HEK293T (cell line): ENCODE data around the gene CDH13.

ENCODE experiments used
- CTCF ChIA-PET: fragments of 350-600 bp; formaldehyde crosslinking; extraction: SDS; loops from one replicate; lab custom pipeline; 2021; ENCODE audit warnings: antibody characterized with exemption, inconsistent platforms; lab: Yijun Ruan, JAX
- POLR2A ChIA-PET: fragments of 350-600 bp; formaldehyde crosslinking; extraction: SDS; loops from one replicate; lab custom pipeline; 2020; ENCODE audit warnings: antibody characterized with exemption, inconsistent platforms; lab: Yijun Ruan, JAX
- DNase-seq: peaks from one replicate; pipeline ENCODE4 v3.0.0; 2012; ENCODE audit warnings: mixed read lengths; ENCODE audit errors: extremely low spot score
- ARNT ChIP-seq: fragments of 450-650 bp; IDR thresholded peaks from 2 replicates; pipeline ENCODE4 v1.6.1; 2017; ENCODE audit warnings: mild to moderate bottlenecking
- BHLHE40 ChIP-seq: fragments of 450-650 bp; IDR thresholded peaks from 2 replicates; pipeline ENCODE4 v1.6.1; 2016; ENCODE audit warnings: mild to moderate bottlenecking, moderate library complexity, borderline replicate concordance
- CTBP1 ChIP-seq: fragments of 450-650 bp; IDR thresholded peaks from 2 replicates; pipeline ENCODE4 v1.6.1; 2016; ENCODE audit warnings: borderline replicate concordance
- ELF4 ChIP-seq: fragments of 450-650 bp; IDR thresholded peaks from 2 replicates; pipeline ENCODE4 v1.6.1; 2017; ENCODE audit warnings: antibody characterized with exemption
- FOXA1 ChIP-seq: fragments of 450-650 bp; IDR thresholded peaks from 2 replicates; pipeline ENCODE4 v1.6.1; 2016; ENCODE audit warnings: mild to moderate bottlenecking
- FOXK2 ChIP-seq: fragments of 450-650 bp; IDR thresholded peaks from 2 replicates; pipeline ENCODE4 v1.6.1; 2016; ENCODE audit warnings: mild to moderate bottlenecking
- FOXM1 ChIP-seq: fragments of 450-650 bp; IDR thresholded peaks from 2 replicates; pipeline ENCODE4 v1.6.1; 2017; ENCODE audit warnings: mild to moderate bottlenecking, borderline replicate concordance
- HDGF ChIP-seq: fragments of 450-650 bp; IDR thresholded peaks from 2 replicates; pipeline ENCODE4 v1.6.1; 2017; ENCODE audit warnings: antibody characterized with exemption, borderline replicate concordance
- L3MBTL2 ChIP-seq: fragments of 450-650 bp; conservative IDR thresholded peaks from 2 replicates; pipeline ENCODE4 v1.6.1; 2016; ENCODE audit warnings: mild to moderate bottlenecking
- LEF1 ChIP-seq: fragments of 450-650 bp; IDR thresholded peaks from 2 replicates; pipeline ENCODE4 v1.6.1; 2017; ENCODE audit warnings: mild to moderate bottlenecking, borderline replicate concordance
- NFRKB ChIP-seq: fragments of 450-650 bp; IDR thresholded peaks from 2 replicates; pipeline ENCODE4 v1.6.1; 2016; ENCODE audit warnings: mild to moderate bottlenecking, moderate library complexity
- SP1 ChIP-seq: fragments of 450-650 bp; IDR thresholded peaks from 2 replicates; pipeline ENCODE4 v1.6.1; 2017
- SUZ12 ChIP-seq: fragments of 450-650 bp; IDR thresholded peaks from 2 replicates; pipeline ENCODE4 v1.6.1; 2016; ENCODE audit warnings: mild to moderate bottlenecking
- TARDBP ChIP-seq: fragments of 450-650 bp; IDR thresholded peaks from 2 replicates; pipeline ENCODE4 v1.6.1; 2016
- ZNF384 ChIP-seq: fragments of 450-650 bp; IDR thresholded peaks from 2 replicates; pipeline ENCODE4 v1.6.1; 2016
- TF ChIP-seq, protein P1 (sequence below): fragments of 450-650 bp; IDR thresholded peaks from 2 replicates; pipeline ENCODE4 v1.6.1; 2016

The CDH13 gene

DNA sequence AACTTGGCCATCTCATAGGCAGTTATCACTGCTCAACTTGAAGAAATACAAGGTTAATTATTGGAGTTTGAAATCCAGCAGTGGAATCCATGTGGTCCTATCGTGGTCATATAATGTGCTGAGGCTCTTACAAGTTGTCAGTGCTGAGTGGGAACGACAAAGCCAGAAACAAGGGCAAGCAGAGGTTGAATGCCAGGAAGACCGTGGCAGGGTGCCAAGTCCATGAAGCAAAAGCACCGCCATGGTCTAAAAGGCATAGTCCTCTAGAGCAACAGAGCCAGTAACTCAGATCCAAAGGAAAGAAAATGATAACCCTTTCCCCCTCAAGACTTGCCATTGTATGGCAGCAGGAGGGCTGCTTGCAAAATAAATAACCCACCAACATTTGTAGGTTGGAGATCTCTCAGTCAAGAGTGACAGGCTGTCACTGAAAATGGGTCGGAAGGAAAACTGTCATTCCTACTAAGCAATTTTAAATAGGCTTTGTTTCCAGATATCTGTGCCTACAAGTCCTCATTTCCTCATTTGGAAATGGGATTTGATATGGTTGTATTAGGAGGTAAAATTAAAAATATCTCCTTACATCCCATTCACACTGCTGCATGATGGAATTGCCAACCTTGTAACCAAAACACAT lies 1144.7 kb downstream of the CDH13 start:
- no peak for DNase-seq
- ChIA-PET CTCF (no interaction called here), POLR2A (no interaction called here)
- TF ChIP-seq LEF1, result no peak

DNA sequence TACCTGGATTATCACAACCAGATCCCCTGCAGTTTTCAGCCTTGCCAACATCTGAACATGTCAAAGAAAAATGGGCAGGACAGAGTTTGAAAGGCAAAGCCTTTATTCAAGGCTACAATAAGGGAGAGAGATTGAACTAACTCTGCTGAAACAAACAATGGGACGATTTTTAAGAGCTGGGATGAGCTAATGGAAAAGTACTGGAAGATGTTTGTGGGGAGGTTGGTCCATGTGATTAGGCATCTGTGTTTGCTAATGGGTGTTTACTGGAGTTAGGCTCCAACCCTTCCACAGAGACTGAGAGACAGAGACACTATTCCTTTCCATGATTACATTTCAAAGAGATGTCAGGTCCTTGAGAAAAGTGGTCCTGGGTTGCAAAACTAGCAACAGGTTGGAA lies 1146.0 kb downstream of the CDH13 start:
- ChIA-PET CTCF (no interaction called here), POLR2A (no interaction called here)
- DNase-seq, result no peak
- TF ChIP-seq FOXA1 (no peak), CTBP1 (no peak), L3MBTL2 (no peak), ZNF384 (no peak), SP1 (no peak), FOXK2 (no peak), ARNT (no peak), FOXM1 (no peak), ELF4 (no peak), TARDBP (no peak), HDGF (no peak), NFRKB (no peak), BHLHE40 (no peak), LEF1 (no peak), SUZ12 (no peak)
- TF ChIP-seq, protein P1, sequence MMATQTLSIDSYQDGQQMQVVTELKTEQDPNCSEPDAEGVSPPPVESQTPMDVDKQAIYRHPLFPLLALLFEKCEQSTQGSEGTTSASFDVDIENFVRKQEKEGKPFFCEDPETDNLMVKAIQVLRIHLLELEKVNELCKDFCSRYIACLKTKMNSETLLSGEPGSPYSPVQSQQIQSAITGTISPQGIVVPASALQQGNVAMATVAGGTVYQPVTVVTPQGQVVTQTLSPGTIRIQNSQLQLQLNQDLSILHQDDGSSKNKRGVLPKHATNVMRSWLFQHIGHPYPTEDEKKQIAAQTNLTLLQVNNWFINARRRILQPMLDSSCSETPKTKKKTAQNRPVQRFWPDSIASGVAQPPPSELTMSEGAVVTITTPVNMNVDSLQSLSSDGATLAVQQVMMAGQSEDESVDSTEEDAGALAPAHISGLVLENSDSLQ, result no peak

DNA sequence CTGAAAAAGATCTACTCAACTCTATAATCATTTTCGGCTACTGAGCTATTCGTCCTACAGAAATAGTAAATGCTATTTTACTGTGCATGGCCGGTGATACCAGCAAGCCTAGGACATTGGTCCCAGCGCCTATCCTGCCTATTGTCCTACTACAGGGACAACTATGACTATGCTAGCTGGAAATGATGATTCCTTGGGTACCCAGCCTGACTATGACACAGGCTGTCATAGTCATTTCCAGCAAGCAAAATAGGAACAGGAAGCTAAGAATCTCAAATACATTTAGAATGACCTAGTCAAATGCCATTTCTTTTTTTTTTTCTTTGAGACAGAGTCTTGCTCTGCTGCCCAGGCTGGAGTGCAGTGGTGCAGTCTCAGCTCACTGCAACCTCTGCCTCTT lies 1147.3 kb downstream of the CDH13 start:
- CTCF ChIA-PET, result no interaction called here
- no peak for TF ChIP-seq LEF1
- no peak for TF ChIP-seq ZNF384
- TF ChIP-seq SUZ12, result no peak
- TF ChIP-seq SP1, result no peak
- TF ChIP-seq TARDBP, result no peak
- no peak for TF ChIP-seq NFRKB
- no peak for TF ChIP-seq FOXM1
- TF ChIP-seq L3MBTL2, result no peak
- TF ChIP-seq CTBP1, result no peak
- POLR2A ChIA-PET, result no interaction called here
- no peak for DNase-seq

DNA sequence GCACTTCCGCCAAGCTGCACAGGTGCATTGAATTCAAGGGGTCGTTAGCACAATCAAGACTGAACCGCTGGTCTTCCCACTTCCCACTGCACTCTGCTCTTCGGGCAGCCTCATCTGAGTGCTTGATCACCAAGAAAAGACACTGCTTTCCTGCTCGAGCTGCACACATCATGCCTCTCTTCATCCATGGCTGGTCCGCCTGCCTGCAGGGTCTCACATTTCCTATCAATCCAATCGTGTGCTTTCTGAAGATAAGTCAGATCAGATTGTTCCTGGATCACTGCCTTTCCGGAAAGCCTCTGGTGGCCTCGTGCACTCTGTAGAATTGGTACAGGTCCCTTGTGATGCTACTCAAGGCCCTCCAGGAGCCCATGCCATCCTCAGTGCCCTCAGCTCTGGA lies 1150.2 kb downstream of the CDH13 start:
- ChIA-PET CTCF (no interaction called here), POLR2A (no interaction called here)
- no peak for DNase-seq

DNA sequence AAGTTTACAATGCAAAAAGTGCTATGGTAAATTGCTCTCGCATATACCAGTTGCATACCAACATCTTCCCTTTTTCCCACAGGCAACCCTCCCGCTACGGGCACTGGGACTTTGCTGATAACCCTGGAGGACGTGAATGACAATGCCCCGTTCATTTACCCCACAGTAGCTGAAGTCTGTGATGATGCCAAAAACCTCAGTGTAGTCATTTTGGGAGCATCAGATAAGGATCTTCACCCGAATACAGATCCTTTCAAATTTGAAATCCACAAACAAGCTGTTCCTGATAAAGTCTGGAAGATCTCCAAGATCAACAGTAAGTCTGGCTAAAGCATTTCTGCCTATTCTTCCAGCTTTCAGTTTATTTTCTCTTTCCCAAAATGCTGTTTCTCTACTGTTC lies 1153.1 kb downstream of the CDH13 start:
- ChIA-PET POLR2A (no interaction called here), CTCF (no interaction called here)
- TF ChIP-seq BHLHE40 (no peak), TARDBP (no peak)
- DNase-seq, result no peak

More for the DNA sequence above, 1150.2 kb downstream of the CDH13 start:
- no peak for TF ChIP-seq NFRKB
- TF ChIP-seq FOXM1, result no peak
- no peak for TF ChIP-seq FOXK2
- no peak for TF ChIP-seq HDGF
- TF ChIP-seq ARNT, result no peak
- TF ChIP-seq CTBP1, result no peak
- TF ChIP-seq SUZ12, result no peak
- no peak for TF ChIP-seq BHLHE40
- TF ChIP-seq TARDBP, result no peak
- no peak for TF ChIP-seq ZNF384
- TF ChIP-seq FOXA1, result no peak
- no peak for TF ChIP-seq ELF4

DNA sequence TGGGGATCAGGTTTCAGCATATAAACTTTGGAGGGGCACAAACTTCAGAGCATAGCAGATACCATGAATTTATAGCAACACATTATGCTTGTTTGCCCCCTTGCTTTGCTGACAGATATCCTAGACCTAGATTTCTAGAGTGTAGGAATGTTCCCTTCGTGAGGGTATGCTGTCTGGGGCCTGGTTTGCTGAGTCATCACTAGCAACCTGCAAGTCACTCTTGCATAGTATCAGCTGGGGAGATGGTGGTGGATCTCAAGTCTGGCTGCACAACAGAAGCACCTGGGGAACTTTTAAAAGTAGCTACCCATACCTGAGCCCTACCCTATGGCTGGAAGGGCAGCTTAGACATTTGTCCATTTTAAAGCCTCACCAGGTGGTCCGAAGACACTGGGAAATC lies 1158.7 kb downstream of the CDH13 start:
- ChIA-PET CTCF (no interaction called here), POLR2A (no interaction called here)
- TF ChIP-seq ARNT (no peak), ZNF384 (no peak), NFRKB (no peak)
- no peak for DNase-seq

DNA sequence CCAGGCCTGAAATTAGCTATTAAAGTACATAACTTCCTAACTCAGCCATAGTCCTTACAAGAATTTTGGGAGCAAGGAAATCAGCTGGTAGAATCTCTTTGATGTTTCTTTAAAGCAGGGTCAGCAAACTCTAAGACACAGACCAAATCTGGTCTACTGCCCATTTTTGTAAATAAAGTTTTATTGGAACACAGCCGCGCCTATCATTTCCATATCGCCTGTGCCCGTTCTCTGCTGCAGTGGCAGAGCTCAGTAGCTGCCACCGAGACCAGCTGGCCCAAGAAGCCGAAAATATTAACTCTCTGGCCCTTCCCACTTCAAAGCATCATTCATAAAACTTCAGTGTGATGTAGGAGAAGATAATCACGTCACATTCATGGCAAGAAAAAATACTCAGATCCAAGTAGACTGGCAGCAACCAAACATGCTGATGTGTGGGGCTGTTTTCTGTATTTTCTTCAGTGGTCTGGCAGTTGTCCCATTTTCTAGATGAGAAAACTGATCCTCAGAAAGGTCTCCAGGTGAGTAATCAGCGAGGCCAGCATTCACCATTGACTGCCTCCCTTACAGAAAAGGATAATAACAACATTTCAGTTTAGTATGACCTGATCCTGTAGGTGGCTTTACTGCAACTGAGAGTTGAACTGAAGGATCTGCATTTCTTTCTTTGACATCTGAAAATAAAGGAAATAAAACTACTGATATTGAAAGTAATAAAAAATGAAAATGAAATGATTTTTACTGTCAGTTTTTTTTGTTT lies 1163.1 kb downstream of the CDH13 start:
- CTCF ChIA-PET, result no interaction called here
- TF ChIP-seq ARNT (no peak), BHLHE40 (no peak), CTBP1 (no peak), ZNF384 (no peak), TARDBP (no peak), HDGF (no peak)
- TF ChIP-seq, protein P1, result no peak
- POLR2A ChIA-PET, result no interaction called here
- no peak for DNase-seq
